Midbrain (tissue), 1 donor: Measurements from ENCODE around the gene SLC32A1.

Experiments used
- DNase-seq: peaks from one replicate; lab custom pipeline; 2025; lab: John Stamatoyannopoulos, UW

The SLC32A1 gene

DNA sequence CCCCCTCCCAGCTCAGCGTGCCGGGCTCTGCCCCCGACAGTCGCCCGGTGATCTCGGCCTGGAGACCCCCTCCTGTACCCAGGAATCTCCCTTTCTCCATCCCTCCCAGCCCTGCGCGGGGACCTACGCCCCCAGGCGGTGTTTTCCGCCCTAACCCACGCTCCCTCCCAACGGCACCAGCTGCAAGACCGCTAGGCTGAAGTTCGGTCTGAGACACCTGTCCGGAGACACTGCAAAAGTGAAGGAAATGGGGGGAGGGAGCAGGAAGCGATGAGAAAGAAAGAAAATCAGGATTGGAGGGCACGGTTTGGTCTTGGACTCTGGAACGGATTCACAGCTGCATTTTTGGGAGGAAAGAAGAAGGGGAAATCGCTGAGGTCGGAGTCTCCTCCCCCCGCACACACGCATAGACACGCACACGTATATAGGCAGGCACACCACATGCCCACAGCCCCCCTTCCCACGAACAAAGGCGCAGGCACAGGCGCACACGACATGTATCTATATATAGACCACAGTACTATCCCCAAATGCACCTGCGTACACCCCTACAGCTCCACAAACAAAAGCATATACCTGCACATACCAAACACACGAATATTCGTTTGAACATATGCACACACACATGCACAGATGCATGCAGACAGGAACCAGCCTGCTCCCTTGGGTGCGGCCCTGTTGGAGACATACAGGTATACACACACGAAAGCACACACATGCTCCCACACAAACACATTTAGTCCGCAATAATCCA lies 1.0 kb downstream of the SLC32A1 start:
- DNase-seq: no peak

DNA sequence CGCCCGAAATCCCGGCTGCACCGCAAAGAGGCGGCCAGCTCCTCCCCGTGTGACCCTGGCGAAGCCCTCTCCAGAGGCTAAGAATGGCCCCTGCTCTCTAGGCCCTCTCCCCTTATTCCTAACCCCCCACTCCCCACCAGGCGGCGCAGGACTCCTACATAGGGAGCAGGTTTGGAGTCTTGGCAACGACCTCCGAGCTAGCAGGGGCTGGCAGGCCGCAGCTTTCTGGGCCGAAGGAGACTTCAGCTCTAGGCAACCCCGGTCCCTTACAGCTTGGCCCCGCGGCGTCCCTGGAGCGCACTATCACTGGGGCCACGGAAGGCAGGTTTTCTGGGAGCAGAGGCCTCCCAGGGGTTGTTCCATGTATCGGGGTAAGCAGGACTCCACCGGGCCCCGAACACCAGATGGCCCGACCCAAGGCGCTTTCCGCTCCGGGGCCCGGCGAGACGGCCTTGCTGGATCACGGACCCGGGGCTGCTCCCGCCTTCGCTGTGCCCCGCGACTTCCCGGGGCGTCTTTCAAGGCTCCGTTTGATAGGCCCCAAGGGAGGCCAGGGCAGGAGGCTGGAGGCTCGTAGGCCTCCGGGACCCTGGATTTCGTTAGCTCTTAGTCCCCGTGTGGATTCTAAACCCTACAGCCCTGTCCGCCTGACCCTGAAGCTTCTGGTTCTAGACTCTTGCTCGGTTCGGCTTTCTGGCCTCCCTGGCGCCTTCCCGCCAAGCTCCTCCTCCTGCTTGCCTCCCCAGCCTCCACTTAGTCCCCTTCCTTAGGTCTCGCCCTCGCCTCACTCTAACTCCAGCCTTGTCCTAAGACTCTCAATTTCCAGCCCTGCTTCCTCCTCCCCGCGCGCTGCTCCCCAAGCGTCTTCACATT lies 1.9 kb downstream of the SLC32A1 start:
- no peak for DNase-seq

DNA sequence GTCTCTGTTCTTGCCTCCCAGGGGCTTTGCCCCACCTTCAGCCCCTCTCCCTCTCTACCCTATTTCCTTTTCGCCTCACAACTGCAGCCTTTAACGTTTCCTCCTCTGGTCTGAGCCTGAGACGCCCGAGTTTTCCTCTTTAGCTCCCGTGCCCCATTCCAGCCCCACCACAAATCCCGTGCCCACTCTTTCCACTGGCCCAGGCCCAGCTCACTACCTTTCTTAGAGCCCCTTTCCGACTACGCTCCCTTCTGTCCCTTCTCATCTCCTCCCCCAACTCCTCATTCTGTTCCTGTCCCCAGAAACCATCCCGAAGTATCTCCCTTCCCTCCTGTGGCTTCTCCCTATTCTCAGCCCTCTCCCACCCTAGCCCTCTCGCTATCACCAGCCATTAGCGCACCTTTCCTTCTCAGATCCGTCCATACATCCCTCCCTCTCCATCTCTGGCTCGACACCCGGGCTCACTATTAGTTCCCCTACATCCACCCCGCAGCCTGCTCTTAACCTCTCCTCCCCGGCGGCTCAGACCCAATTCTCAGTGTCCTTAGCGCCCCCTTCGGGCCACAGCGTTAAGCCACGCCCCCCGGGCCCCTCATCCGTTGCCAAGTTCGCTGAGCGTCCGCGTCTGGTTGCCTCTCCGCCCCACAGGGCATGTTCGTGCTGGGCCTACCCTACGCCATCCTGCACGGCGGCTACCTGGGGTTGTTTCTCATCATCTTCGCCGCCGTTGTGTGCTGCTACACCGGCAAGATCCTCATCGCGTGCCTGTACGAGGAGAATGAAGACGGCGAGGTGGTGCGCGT lies 2.7 kb downstream of the SLC32A1 start:
- peak; percentile 27 for DNase-seq

DNA sequence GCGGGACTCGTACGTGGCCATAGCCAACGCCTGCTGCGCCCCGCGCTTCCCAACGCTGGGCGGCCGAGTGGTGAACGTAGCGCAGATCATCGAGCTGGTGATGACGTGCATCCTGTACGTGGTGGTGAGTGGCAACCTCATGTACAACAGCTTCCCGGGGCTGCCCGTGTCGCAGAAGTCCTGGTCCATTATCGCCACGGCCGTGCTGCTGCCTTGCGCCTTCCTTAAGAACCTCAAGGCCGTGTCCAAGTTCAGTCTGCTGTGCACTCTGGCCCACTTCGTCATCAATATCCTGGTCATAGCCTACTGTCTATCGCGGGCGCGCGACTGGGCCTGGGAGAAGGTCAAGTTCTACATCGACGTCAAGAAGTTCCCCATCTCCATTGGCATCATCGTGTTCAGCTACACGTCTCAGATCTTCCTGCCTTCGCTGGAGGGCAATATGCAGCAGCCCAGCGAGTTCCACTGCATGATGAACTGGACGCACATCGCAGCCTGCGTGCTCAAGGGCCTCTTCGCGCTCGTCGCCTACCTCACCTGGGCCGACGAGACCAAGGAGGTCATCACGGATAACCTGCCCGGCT lies 3.4 kb downstream of the SLC32A1 start:
- no peak for DNase-seq

DNA sequence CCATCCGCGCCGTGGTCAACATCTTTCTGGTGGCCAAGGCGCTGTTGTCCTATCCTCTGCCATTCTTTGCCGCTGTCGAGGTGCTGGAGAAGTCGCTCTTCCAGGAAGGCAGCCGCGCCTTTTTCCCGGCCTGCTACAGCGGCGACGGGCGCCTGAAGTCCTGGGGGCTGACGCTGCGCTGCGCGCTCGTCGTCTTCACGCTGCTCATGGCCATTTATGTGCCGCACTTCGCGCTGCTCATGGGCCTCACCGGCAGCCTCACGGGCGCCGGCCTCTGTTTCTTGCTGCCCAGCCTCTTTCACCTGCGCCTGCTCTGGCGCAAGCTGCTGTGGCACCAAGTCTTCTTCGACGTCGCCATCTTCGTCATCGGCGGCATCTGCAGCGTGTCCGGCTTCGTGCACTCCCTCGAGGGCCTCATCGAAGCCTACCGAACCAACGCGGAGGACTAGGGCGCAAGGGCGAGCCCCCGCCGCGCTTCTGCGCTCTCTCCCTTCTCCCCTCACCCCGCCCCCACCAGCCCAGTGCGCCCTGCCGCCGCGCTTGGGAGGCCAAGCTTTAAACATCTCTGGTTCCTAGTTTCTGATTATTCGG lies 4.0 kb downstream of the SLC32A1 start:
- DNase-seq: no peak

DNA sequence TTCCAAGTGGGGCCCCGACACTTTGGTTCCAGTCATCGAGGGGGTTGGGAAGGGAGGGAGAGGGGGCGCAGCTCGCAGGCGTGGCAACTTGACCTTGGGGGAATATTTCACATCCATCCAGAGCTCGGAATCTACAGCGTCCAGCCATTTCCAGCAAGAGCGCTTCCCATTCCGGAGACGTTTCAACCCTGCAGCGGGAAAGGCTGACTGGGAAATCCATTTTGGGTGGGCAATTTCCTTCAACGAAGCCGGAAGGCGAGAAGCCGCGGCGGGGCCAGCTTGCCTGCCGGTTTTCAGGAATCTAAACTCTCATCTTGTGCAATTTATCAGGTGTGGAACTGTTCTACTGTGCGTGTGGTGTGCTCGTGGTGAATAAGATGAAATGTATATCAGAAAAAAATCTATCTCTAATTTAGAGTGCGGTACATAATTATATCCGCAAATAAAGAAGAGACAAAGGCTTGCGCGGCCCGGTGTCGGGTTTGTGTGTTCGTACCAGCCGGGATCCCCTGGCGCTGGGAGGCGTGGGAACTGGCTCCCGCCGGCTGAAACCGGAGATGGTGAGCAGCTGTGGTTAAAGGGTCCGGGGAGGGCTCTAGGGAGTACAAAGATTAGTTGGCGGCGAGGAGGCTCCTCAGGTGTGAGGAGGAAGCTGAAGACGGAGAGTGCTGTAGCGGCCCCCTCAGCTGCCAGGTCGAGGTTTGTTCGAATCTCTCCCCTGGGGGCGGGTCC lies 4.8 kb downstream of the SLC32A1 start:
- no peak for DNase-seq

DNA sequence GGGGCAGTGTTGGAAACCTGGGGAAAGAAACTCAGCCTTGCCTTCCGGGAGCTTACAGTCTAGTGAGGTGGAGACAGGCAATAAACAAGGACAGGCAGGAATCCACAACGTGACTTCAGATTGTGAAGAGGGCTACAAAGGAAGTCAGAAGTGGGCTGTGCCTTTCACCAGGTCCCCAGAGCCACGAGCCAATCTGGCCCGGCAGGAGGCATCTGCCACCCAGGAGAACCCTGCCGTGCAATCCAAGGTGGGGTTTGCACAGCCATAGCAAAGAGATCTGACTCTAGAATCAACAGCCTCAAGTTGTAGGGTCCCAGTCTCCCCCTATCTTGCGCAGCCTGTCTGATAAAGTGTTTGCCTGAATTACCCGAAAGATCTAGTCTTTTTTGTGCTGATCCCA lies 5.5 kb downstream of the SLC32A1 start:
- DNase-seq: no peak

DNA sequence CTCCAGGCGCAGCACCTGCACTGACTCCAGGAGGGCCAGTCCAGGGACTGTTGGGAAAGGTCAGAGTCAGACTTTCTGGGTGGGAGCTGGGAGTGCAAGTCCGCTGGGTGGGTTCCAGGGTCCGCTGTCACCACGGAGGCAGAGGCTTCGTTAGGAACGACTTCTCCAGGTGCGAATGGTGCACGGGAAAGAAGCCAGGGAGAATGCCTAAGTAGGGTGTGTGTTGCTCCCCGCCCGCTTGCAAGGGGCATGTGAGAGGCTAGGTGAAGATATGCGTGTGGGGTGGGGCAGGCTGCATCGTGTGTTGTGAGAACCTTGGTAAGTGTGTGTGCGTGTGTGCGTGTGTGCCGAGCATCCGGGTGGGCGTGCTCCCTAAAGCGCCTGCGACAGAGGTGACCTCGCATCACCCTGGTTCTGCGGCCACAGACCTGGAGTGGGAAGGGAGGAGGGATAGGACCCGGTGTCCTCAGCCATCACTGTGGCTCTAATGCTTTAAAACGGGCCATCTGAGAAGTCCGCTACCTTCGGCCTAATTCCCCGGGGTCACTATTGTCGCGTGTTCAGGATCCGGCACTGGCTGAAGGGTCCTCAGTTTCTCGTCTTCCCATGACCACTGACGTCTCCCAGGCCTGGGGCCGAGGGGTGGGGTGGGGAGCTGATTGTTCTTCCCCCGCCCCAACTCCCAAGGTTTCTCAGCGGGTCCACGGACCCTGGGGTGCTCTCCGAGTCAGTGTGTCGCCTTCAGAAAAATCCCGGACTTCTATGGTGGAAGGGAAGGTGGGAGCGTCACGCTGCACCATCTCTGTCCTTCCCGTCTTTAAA lies 6.1 kb downstream of the SLC32A1 start:
- DNase-seq: no peak

DNA sequence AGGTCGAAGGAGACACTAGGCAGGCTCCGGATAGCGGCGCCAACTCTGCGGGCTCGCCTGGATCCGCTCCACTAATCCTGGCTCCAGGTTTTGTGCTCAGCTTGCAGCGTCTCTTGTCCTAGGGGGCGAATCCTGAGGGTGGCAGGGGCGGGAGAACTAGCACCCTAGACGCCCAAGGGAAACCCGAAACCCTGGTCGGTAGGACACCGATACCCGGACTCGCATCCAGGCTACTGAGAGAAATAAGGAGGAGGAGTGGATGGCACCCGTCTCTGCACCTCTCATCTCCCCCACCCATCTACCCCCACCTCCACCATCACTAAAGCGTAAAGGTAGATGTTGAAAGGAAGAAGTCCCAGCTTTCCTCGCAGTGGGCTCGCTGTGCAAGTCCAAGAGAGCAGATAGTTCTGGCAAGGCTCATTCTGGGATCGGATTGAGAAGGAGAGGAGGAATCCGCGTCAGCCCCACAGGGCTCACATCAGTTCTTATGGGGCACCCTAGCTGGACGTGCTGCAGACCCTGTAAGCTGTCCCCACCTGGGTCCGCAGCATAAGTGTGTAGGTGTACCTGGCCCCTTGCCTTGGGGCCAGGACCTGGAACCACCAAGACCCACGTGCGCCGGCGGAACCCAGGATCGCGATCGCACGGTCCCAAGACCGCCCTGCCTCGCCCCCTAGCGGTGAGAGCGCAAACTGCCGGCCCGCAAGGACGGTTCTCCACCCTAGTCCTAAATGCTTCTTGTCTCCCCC lies 6.9 kb downstream of the SLC32A1 start:
- DNase-seq: peak; percentile 50

DNA sequence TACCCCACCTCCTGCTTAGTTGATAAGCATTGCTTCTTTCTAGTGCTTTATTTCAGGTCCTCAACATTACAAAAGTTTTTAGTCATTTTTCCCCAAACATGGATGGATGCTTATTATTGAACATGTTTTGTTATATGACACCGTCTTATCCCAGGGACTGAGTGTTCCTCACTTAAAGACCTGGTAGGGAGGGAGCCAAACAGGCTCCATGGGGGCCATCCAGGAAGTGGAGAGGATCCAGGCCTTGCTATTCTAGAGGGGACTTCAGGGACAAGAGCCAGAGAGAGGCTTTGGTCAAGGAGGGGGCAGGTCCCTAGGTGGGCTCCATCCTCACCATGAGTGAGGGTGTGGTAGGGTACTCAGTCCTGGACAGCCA lies 7.4 kb downstream of the SLC32A1 start:
- DNase-seq: no peak

DNA sequence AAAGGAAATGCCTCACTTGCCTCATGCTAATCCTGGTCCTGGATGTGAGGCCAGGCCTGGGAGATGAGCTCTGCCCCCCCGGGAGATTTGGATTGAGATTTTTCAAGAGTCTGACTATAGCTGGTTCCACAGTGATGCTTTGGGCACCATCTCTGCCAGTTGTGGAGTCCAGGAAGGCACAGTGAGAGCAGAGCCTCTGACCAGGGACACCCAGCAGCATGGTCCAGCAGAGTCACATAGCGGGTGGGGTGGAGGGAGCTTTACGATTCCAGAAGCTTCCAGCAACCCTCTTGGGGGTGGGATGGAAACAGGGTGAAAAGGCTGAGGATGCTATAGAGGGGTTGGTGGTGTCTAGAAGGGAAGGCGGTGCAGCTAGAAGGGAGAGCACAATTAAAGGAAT lies 8.7 kb downstream of the SLC32A1 start:
- no peak for DNase-seq

DNA sequence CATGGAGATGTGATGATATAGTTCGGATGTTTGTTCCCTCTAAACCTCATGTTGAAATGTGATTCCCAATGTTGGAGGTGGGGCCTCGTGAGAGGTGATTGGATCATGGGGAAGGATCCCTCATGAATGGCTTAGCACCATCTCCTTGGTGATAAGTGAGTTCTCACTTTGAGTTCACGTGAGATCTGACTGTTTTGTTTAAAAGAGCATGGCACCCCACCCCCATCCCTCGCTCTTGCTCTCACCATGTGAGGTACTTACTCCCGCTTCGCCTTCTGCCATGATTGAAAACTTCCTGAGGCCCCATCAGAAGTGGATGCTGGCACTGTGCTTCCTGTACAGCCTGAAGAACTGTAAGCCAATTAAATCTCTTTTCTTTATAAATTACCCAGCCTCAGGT lies 10.9 kb downstream of the SLC32A1 start:
- DNase-seq: no peak

DNA sequence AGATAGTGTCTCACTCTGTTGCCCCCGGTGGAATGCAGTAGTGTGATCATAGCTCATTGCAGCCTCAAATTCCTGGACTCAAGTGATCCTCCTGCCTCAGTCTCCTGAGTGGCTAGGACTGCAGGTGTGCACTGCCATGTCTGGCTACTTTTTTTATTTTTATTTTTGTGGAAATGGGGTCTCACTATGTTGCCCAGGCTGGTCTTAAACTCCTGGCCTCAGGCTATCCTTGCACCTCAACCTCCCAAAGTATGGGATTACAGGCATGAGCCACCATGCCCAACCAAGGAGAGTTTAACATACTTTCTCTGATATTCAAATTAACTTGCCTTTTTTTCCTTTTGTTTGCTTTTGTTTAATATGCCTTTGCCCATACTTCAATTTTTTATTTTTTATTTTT lies 13.6 kb downstream of the SLC32A1 start:
- no peak for DNase-seq

DNA sequence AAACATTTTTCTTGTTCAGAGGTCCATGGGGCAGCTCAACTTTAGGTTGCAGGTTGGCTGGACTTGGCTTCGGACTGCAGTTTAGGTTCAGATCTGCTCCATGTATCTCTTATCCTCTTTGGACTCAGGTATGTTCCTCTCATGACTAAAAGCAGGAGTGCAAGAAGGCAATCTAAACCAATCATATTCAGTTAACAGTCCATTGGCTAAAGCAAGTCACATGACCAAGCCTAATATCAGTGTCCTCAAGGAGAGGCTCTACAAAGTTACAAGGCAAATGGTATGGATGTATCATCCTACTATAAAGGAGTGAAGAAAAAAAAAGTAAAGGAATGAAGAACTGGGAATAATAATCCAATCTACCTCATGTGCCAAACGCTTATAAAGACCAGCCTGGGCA lies 21.5 kb downstream of the SLC32A1 start:
- no peak for DNase-seq

DNA sequence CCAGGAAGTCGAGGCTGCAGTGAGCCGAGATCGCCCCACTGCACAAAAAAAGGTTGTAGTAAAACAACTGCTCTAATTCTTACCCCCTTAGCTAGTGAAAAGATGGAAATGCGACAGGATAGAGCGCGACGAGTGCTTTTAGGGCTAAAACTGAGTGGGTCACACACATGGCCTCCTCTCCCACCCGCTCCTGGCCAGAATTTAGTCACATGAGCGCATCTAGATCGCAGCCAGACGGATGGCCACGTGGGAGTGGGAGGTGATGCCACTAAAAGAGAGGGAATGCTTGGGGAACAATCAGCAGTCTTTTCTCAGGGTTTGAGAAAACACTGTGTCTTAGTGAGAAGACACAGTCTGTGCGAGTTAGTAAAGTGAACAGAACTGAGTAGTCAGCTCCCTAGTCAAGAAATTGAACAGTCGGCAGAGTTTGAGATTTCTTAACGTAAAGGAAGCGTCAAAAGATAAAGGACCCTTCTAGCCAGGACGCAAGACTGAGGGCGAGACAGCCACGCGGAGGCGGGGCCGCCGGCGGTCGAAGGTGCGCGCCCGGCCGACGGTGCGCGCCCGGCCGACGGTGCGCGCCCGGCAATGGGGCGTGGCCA lies 23.3 kb downstream of the SLC32A1 start:
- DNase-seq: no peak

DNA sequence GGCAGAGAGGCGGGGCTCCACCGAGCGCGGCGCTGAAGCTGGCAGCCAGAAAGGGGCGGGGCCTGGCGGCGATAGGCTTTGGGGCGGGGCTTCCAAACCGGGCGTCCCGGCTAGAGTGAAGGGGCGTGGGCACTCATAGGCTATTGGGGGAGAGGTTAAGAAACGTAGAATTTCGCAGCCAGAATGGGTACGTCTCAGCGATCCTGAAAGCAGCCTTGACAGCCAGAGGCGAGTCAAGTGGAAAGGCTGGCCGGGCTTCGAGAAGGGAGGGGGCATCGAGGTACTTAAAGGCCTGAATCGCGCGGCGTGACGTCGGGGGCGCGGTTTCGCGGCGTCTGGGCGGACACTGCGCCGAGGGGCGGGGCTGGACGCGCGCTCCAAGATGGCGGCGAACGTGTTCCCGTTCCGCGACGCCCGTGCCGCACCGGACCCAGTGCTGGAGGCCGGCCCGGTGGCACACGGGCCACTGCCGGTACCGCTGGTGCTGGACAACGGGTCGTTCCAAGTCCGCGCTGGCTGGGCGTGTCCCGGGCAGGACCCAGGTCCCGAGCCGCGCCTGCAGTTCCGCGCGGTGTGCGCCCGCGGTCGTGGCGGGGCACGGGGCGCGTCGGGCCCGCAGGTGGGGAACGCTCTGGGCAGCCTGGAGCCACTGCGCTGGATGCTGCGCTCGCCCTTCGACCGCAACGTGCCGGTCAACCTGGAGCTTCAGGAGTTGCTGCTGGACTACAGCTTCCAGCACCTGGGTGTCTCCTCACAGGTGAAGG lies 24.0 kb downstream of the SLC32A1 start, which contains the start of gene ACTR5:
TSS of gene ACTR5 (plus strand) at position 364 of the 764 bp plus-strand sequence. CDS start at position 383, 19 bp downstream.
- DNase-seq: peak; percentile 96

DNA sequence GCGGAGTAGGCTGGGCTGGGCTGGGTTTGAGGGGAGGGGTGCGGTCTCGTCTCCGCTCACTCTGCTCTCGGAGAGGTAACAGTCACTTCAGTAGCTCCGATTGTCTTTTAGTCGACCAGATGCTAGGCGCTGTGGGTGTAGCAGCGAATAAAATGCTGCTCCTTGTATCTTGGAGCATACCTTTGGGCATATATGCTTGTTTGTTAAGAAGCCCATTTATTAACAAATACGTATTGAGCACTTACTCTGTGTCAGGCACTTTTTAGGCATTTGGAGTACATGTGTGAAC lies 24.5 kb downstream of the SLC32A1 start:
- no peak for DNase-seq

DNA sequence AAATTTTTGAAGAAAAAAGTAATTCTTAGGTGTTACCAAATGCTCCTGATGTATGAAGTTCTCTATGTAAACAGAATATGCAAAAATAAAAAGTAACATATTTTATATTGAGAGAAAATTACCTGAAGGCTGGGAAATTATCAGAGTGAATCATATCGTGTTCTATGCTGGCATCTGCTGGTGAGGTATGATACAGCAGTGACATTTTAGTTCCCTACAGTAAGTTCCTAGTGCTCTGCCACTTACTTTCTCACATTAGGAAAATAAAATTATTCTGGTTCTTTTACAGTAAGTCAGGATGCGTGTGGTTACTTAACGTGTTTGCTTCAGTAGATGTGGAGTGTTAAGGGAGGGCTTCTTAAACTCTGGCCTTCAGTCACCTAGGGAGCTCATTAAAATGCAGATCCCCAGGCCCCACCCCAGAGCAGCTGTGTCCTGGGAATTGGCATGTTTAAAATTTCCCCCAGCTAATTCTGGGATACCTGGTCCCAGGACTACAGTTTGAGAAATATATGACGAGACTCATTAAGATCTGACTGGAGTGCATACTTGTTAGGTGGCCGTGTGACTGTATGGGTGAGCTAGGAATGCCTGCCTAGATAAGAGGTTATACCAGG lies 27.2 kb downstream of the SLC32A1 start:
- DNase-seq: peak; percentile 44
